ENCODE data around the gene SCN5A. TPM values are rescaled to one million over a fixed set of nuclear protein-coding genes. Genes with fewer than 3 reads are reported as not detected.
A peak's percentile ranks its signal among the peaks of the same experiment; 100 is the strongest.

SCN5A gene
- total RNA-seq, 1 experiment from 2014 or later: 0.69 TPM

- no peaks in the 10 kb centered on the region; the same call in 1 of the 2 replicates for H3K36me3 ChIP-seq (ENCODE audit: control insufficient read depth, insufficient read depth, low read length)
- DNase-seq (ENCODE audit: low read depth, low spot score) (no peak), ATAC-seq (peak; percentile 48)
- ChIA-PET POLR2A (no interaction called here), CTCF (no interaction called here)
- intact Hi-C loops (cut with micrococcal nuclease; ENCODE audit: unreplicated experiment) (no loop called here), in situ Hi-C loops (cut with HindIII; ENCODE audit: low pct_unique_long_range_greater_than_20kb, low sequenced_read_pairs) (no loop called here)
- BruUV-seq (replicated peaks): no TSS peak
- H3K27ac ChIP-seq (ENCODE audit: low read length): no peak overlapping the region
- TF ChIP-seq CTCF (IDR thresholded peaks at IDR 0.05): no peak
- no peak for TF ChIP-seq REST (IDR thresholded peaks at IDR 0.05; ENCODE audit: insufficient read depth in 1 of 2, low read depth in 2 of 2, low read length in 1 of 2)
- TF ChIP-seq TCF7L2 (IDR thresholded peaks at IDR 0.05; ENCODE audit: low read depth, low read length): no peak
- no peak for TF ChIP-seq SIN3A (IDR thresholded peaks at IDR 0.05; ENCODE audit: borderline replicate concordance, insufficient read depth, low read depth, low read length)
- no peak for TF ChIP-seq POLR2AphosphoS5 (IDR thresholded peaks at IDR 0.05; ENCODE audit: low read depth, low read length)
- no peaks in the 10 kb centered on the region for H3K9me3 ChIP-seq (ENCODE audit: control insufficient read depth, insufficient read depth, low read depth, low read length)
- H3K4me1 ChIP-seq (ENCODE audit: control insufficient read depth, insufficient read depth, low read length): no peaks in the 10 kb centered on the region
- peaks cover 2% of the 10 kb centered on the region; the same call in 1 of the 2 replicates for H3K27me3 ChIP-seq (ENCODE audit: control insufficient read depth, insufficient read depth, low read length)
- H3K4me3 ChIP-seq (ENCODE audit: low read depth in 2 of 2, low read length in 2 of 2): peak overlapping the region; percentile 29 to 36; a peak in 3 of 4 replicates
Observed at GRCh38 chr3:38648659-38649499, 608 bp downstream of the SCN5A start.

- in situ Hi-C loops (cut with HindIII; ENCODE audit: low pct_unique_long_range_greater_than_20kb, low sequenced_read_pairs) (no loop called here), intact Hi-C loops (cut with micrococcal nuclease; ENCODE audit: unreplicated experiment) (no loop called here)
- no peak for TF ChIP-seq REST (IDR thresholded peaks at IDR 0.05; ENCODE audit: insufficient read depth in 1 of 2, low read depth in 2 of 2, low read length in 1 of 2)
- no peak for TF ChIP-seq SIN3A (IDR thresholded peaks at IDR 0.05; ENCODE audit: borderline replicate concordance, insufficient read depth, low read depth, low read length)
- no peak for TF ChIP-seq TCF7L2 (IDR thresholded peaks at IDR 0.05; ENCODE audit: low read depth, low read length)
- TF ChIP-seq POLR2AphosphoS5 (IDR thresholded peaks at IDR 0.05; ENCODE audit: low read depth, low read length): no peak
- no peak for TF ChIP-seq CTCF (IDR thresholded peaks at IDR 0.05)
- DNase-seq (ENCODE audit: low read depth, low spot score) (no peak), ATAC-seq (no peak)
- Histone ChIP-seq H3K4me3 (ENCODE audit: low read depth in 2 of 2, low read length in 2 of 2) (no peak overlapping the region), H3K36me3 (ENCODE audit: control insufficient read depth, insufficient read depth, low read length) (no peaks in the 10 kb centered on the region; the same call in 1 of the 2 replicates), H3K27me3 (ENCODE audit: control insufficient read depth, insufficient read depth, low read length) (peaks cover 2% of the 10 kb centered on the region; the same call in 1 of the 2 replicates), H3K27ac (ENCODE audit: low read length) (no peak overlapping the region), H3K9me3 (ENCODE audit: control insufficient read depth, insufficient read depth, low read depth, low read length) (no peaks in the 10 kb centered on the region), H3K4me1 (ENCODE audit: control insufficient read depth, insufficient read depth, low read length) (no peaks in the 10 kb centered on the region)
- ChIA-PET CTCF (no interaction called here), POLR2A (no interaction called here)
- no TSS peak for BruUV-seq (replicated peaks)
Observed at GRCh38 chr3:38648024-38648658, 1.3 kb downstream of the SCN5A start.

Measured in Panc1 (cell line).